Endothelial cell of umbilical vein (primary cell): ENCODE results near the gene SLC12A6. TPM values are rescaled to one million over a fixed set of nuclear protein-coding genes. Genes with fewer than 3 reads are reported as not detected.

Experiments used
- BruUV-seq: library from RNA; stranded (reverse); fragments of 400-500 nt; replicated peaks from 2 replicates; lab custom pipeline; 2021; lab: Mats Ljungman, UMichigan
- CTCF ChIA-PET: fragments of 300-600, 350-600 bp; sonication (Branson Sonifier 250); formaldehyde crosslinking; loops from one replicate; lab custom pipeline; 2021; ENCODE audit warnings: antibody characterized with exemption, inconsistent platforms; lab: Charles Lee
- POLR2A ChIA-PET: fragments of 300-600, 350-600 bp; sonication (Branson Sonifier 250); formaldehyde crosslinking; loops from one replicate; lab custom pipeline; 2021; ENCODE audit warnings: antibody characterized with exemption, inconsistent platforms; lab: Charles Lee
- DNase-seq: peaks from one replicate; pipeline ENCODE4 v3.0.0-alpha.2; 2011; ENCODE audit warnings: low read depth, low spot score
- FAIRE-seq: peaks from 2 replicates; lab custom pipeline; 2011; peaks lifted over from hg19 to GRCh38; lab: Jason Lieb, UNC
- H2AFZ ChIP-seq: 2 replicates; pipeline ENCODE4 v1.6.0; 2012; ENCODE audit warnings: low read depth, low read length, control low read depth, inconsistent platforms
- H3K27ac ChIP-seq: 2 replicates; pipeline ENCODE4 v1.5.1; 2011; ENCODE audit warnings: low read depth, mild to moderate bottlenecking, control low read depth, low read length, moderate library complexity; ENCODE audit not compliant: insufficient read depth
- H3K27me3 ChIP-seq, 2 experiments: 2 replicates each; pipeline versions ENCODE4 v1.6.0 to v1.6.1; 2011; ENCODE audit warnings: low read length in 2 of 2, mixed read lengths in 1 of 2; ENCODE audit not compliant: control insufficient read depth in 2 of 2, insufficient read depth in 2 of 2
- H3K36me3 ChIP-seq, 2 experiments: 2 replicates in 1 of 2; 3 replicates in 1 of 2; pipeline ENCODE4 v1.5.1; 2011; ENCODE audit warnings: low read length in 2 of 2, mild to moderate bottlenecking in 1 of 2, moderate library complexity in 1 of 2; ENCODE audit not compliant: control insufficient read depth in 2 of 2, insufficient read depth in 2 of 2; ENCODE audit errors: extremely low read depth in 1 of 2
- H3K4me1 ChIP-seq: 3 replicates; pipeline ENCODE4 v1.5.1; 2011; ENCODE audit warnings: mild to moderate bottlenecking, low read length; ENCODE audit not compliant: control insufficient read depth, insufficient read depth; ENCODE audit errors: extremely low read depth
- H3K4me2 ChIP-seq: 2 replicates; pipeline ENCODE4 v1.6.1; 2011; ENCODE audit warnings: low read length, control low read depth, mixed read lengths; ENCODE audit not compliant: insufficient read depth
- H3K4me3 ChIP-seq, 3 experiments: fragments of 200-600 bp in 1 of 3; sonication (generic), shearing (Covaris generic) in 1 of 3; replicated peaks in 1 of 3; 2 replicates each; pipeline ENCODE4 v1.5.1; 2011 to 2016; ENCODE audit warnings: control low read depth in 3 of 3, low read length in 3 of 3, mild to moderate bottlenecking in 2 of 3, inconsistent platforms in 1 of 3, low read depth in 1 of 3, moderate library complexity in 1 of 3; ENCODE audit not compliant: insufficient read depth in 1 of 3
- H3K79me2 ChIP-seq: 2 replicates; pipeline ENCODE4 v1.6.0; 2012; ENCODE audit warnings: low read length, inconsistent platforms; ENCODE audit not compliant: control insufficient read depth, insufficient read depth
- H3K9ac ChIP-seq: replicated peaks from 2 replicates; pipeline ENCODE3; 2011; ENCODE audit warnings: low read length, control low read depth; ENCODE audit not compliant: insufficient read depth; ENCODE audit errors: extremely low read depth
- H3K9me1 ChIP-seq: replicated peaks from 3 replicates; pipeline ENCODE4 v1.6.0; 2011; ENCODE audit warnings: mild to moderate bottlenecking, low read length; ENCODE audit not compliant: control insufficient read depth, insufficient read depth; ENCODE audit errors: extremely low read depth
- H3K9me3 ChIP-seq: replicated peaks from 2 replicates; pipeline ENCODE4 v1.5.1; 2012; ENCODE audit warnings: low read length, inconsistent platforms; ENCODE audit not compliant: control insufficient read depth, insufficient read depth
- H4K20me1 ChIP-seq: replicated peaks from 2 replicates; pipeline ENCODE3; 2011; ENCODE audit warnings: mild to moderate bottlenecking, low read length; ENCODE audit not compliant: control insufficient read depth, insufficient read depth; ENCODE audit errors: extremely low read depth
- FOS ChIP-seq: IDR thresholded peaks from 2 replicates; pipeline ENCODE4 v1.6.1; 2011; ENCODE audit warnings: mild to moderate bottlenecking, low read length, moderate library complexity, borderline replicate concordance; ENCODE audit not compliant: insufficient read depth
- MYC ChIP-seq: IDR thresholded peaks from one replicate; pipeline ENCODE4 v1.6.1; 2011; ENCODE audit warnings: mild to moderate bottlenecking, low read depth, low read length
- POLR2A ChIP-seq: IDR thresholded peaks from 2 replicates; pipeline ENCODE4 v1.6.1; 2012; ENCODE audit warnings: low read depth, mild to moderate bottlenecking, control low read depth, low read length
- dilution Hi-C: fragments of 300-500 bp; cut with MboI; formaldehyde crosslinking; loops from one replicate; pipeline ENCODE4 v1.15.0; 2019; ENCODE audit warnings: low sequenced_read_pairs; ENCODE audit not compliant: extremely low pct_ligation_motif_present
- intact Hi-C: fragments of 100-400 bp; cut with micrococcal nuclease; formaldehyde crosslinking; loops from one replicate; pipeline ENCODE4 v1.10.0; 2022
- polyA plus RNA-seq, 4 experiments: library from polyadenylated mRNA; depleted of rRNA in 3 of 4; stranded (reverse) in 3 of 4; unstranded in 1 of 4; fragments of >200 nt; gene quantifications; 2 replicates each; pipeline versions ENCODE4 v1.2.1 to v1.2.3, GENCODE V29; 2011 to 2012; ENCODE audit warnings: missing spikeins in 1 of 4
- total RNA-seq: library from RNA; stranded (reverse); gene quantifications from 2 replicates; pipeline ENCODE4 v1.2.3, GENCODE V29; 2021
- TF ChIP-seq, protein P1 (sequence below): IDR thresholded peaks from 2 replicates; pipeline ENCODE4 v1.6.1; 2011; ENCODE audit not compliant: insufficient read depth, insufficient read length

The SLC12A6 gene
- total and polyA plus RNA-seq, 2 donors (not counting 3 experiments of a cell fraction or from before 2014, with no cell fraction given), result 21.4 to 27.1 TPM

- H3K9me1 ChIP-seq, result no peaks in the 10 kb centered on the region
- ChIA-PET POLR2A (no interaction called here), CTCF (interaction anchor here (0.7 to 3.2 kb wide), 3 partner anchors 12 to 233 kb away, joined by 3 to 16 read pairs (median 4); partner anchors contain the start of genes LPCAT4 and SLC12A6)
- no peaks in the 10 kb centered on the region for H3K4me1 ChIP-seq
- H4K20me1 ChIP-seq, result no peaks in the 10 kb centered on the region
- FAIRE-seq, result no peak
- intact Hi-C loops (no loop called here), dilution Hi-C loops (no loop called here)
- H3K27ac ChIP-seq, result no peak overlapping the region
- no peak for DNase-seq
- no peak overlapping the region for H3K4me2 ChIP-seq
- no peaks in the 10 kb centered on the region for H3K79me2 ChIP-seq
- no peaks in the 10 kb centered on the region for H3K9me3 ChIP-seq
- BruUV-seq, result no TSS peak
- no peaks in the 10 kb centered on the region for H3K27me3 ChIP-seq
- TF ChIP-seq FOS, result no peak
- TF ChIP-seq MYC, result no peak
- H3K36me3 ChIP-seq, result peaks cover 3 to 10% of the 10 kb centered on the region in 2 experiments
- no peak overlapping the region for H3K4me3 ChIP-seq
- H2AFZ ChIP-seq, result no peak overlapping the region
- no peak overlapping the region for H3K9ac ChIP-seq
These were observed 17.7 kb upstream of the SLC12A6 start for GRCh38 chr15:34355241-34355640.

DNA sequence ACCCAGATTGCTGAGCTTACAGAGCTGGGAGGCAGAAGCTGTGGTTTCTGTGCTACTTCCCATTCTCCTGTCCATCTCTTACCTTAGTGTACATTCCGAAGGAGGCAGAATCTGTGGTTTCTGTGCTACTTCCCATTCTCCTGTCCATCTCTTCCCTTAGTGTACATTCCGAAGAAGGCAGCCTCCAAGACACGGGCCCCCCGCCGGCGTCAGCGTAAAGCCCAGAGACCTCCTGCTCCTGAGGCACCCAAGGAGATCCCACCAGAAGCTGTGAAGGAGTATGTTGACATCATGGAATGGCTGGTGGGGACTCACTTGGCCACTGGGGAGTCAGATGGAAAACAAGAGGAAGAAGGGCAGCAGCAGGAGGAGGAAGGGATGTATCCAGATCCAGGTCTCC is 16.7 kb upstream of the SLC12A6 start:
- BruUV-seq, result no TSS peak
- H3K9me1 ChIP-seq, result no peaks in the 10 kb centered on the region
- no peaks in the 10 kb centered on the region for H3K27me3 ChIP-seq
- H3K4me1 ChIP-seq, result no peaks in the 10 kb centered on the region
- FAIRE-seq, result no peak
- H3K9me3 ChIP-seq, result no peaks in the 10 kb centered on the region
- dilution Hi-C loops, result no loop called here
- intact Hi-C loops, result no loop called here
- ChIA-PET POLR2A (no interaction called here), CTCF (interaction anchor here (0.7 to 3.2 kb wide), 2 partner anchors 13 to 17 kb away, joined by 3 to 16 read pairs; partner anchors contain the start of genes LPCAT4 and SLC12A6)
- H3K27ac ChIP-seq, result no peak overlapping the region
- no peaks in the 10 kb centered on the region for H3K79me2 ChIP-seq
- H3K4me2 ChIP-seq, result no peak overlapping the region
- H2AFZ ChIP-seq, result no peak overlapping the region
- peaks cover 3 to 7% of the 10 kb centered on the region in 2 experiments for H3K36me3 ChIP-seq
- DNase-seq, result no peak
- no peaks in the 10 kb centered on the region for H4K20me1 ChIP-seq
- no peak overlapping the region for H3K9ac ChIP-seq
- TF ChIP-seq POLR2A, result no peak
- TF ChIP-seq, protein P1, sequence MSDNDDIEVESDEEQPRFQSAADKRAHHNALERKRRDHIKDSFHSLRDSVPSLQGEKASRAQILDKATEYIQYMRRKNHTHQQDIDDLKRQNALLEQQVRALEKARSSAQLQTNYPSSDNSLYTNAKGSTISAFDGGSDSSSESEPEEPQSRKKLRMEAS, result no peak
- H3K4me3 ChIP-seq, result no peak overlapping the region
